HG03103 (cell line): ENCODE measurements around the gene NTMT2.
"Not testable (repeated sequence)": the region's sequence is repeated elsewhere in the genome, so short reads cannot be mapped to it uniquely, and the experiment has no call there.

ENCODE experiments used
- ATAC-seq: cut with Tn5 transposase; IDR thresholded peaks from one replicate; pipeline ENCODE4 v1.9.1; 2021; ENCODE audit warnings: low read depth; ENCODE audit not compliant: unreplicated experiment

NTMT2 gene

GRCh38 chr1:170155055-170155454 lies 9.3 kb downstream of the NTMT2 start:
- no peak for ATAC-seq

- ATAC-seq: no peak
These were observed 10.8 kb downstream of the NTMT2 start for GRCh38 chr1:170156594-170156993.

- ATAC-seq: no peak
These were observed 12.1 kb downstream of the NTMT2 start for GRCh38 chr1:170157820-170158219.

- no peak for ATAC-seq
These were observed 16.9 kb downstream of the NTMT2 start for GRCh38 chr1:170162459-170163246.

- ATAC-seq: no peak
These were observed 18.5 kb downstream of the NTMT2 start for GRCh38 chr1:170164103-170164763.

DNA sequence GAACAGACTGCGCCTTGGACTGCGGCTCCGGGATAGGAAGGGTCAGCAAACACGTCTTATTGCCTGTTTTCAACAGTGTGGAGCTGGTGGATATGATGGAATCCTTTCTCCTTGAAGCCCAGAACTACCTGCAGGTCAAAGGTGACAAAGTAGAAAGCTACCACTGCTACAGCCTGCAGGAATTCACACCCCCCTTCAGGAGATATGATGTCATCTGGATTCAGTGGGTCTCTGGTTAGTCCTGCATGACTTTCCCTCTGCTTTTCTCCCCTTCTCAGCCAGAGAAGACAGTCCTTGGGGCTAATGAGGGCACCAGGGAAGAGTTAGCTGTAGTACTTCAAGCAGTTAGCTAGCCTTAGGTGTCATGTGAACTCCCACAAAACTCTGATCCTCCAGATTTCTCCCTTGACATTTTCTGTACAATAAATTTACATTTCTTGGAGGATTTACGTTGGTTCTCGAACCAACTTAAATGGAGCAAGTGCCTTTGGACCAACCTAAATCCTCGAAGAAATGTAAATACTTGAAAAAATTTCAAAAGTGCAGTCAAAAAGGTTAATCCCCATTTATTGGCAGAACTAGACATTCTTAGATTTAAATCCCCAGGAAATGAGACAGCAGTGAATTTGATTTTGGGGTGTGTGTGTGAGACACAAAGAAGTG lies 20.9 kb downstream of the NTMT2 start:
- no peak for ATAC-seq

- no peak for ATAC-seq
These were observed 22.5 kb downstream of the NTMT2 start for GRCh38 chr1:170168265-170168664.

GRCh38 chr1:170170513-170170912 lies 24.8 kb downstream of the NTMT2 start:
- ATAC-seq: not testable (repeated sequence)

DNA sequence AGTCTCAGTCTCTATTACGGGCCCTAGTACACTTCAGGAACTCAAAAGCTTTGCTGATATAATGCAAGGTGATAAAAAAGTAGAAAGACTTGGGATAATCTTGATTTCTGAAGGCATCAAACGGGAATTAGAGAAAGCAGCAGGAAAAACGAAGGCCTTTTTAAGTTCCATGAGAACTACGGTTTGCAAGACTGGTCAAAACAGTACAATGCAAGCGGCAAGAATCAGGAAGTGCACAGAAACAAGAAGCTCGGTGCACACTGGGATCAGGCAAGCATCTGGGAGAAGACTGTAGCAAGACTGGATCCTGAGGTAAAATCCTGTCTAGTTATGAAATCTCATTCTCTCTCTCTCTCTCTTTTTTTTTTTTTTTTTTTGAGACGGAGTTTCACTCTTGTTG lies 28.6 kb downstream of the NTMT2 start:
- ATAC-seq: no peak

- no peak for ATAC-seq
These were observed 29.3 kb downstream of the NTMT2 start for GRCh38 chr1:170175041-170175440.

- ATAC-seq: no peak
These were observed 29.7 kb downstream of the NTMT2 start for GRCh38 chr1:170175484-170175883.

DNA sequence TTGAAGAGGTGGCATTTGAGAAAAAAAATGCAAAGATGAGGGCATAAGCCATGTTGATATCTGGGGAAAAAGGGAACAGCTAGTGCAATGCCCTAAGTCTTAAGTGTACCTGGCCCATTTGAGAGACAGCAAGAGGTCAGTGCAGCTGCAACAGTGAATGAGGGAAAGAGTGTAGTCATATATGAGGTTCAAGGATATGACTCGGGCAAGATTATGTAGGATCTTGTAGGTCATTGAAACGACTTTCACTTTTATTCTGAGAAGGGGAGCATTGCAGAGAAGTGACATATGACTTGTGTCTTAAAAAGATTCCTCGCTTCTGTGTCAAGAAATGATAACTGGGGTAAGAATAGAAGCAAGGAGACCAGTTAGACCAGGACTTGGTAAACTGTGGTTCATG lies 31.0 kb downstream of the NTMT2 start:
- ATAC-seq: no peak

- no peak for ATAC-seq
These were observed 36.7 kb downstream of the NTMT2 start for GRCh38 chr1:170182442-170182841.

- no peak for ATAC-seq
These were observed 46.8 kb downstream of the NTMT2 start for GRCh38 chr1:170192546-170192945.

GRCh38 chr1:170194451-170194850 lies 48.7 kb downstream of the NTMT2 start:
- no peak for ATAC-seq

DNA sequence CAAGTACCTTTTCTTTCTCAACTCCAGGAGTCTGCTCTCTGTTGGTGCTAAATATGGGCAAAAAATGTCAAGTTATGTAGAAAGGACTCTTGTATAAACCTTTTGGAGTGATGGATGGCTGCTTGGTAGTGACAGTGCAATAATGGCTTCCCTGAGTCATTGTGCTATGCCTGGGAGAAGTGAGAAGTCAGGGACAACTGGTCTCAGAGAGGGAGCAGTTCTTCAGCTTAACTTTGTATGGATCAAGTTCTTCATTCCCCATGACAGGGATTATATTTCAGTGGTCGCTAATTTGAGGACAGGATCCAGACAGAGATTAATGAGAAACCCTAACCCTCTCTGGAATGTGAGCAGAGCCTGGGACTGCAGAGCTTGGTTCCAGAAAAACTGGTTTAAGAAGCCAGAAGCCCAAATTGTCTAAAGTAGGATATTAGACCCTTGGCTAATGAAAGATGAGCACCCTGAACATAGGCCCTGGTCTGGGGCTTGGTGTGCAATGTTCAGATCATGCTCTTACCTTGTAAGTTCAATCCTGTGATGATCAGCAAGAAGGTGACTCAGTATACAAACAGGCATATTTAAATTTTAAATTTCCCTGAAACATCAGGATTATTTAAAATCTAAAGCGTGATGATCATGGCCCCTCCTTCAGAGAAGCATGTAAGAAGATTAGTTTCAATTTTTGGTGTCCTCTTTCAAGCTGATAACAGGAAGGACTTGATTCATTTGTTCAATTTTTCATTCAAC lies 50.9 kb downstream of the NTMT2 start:
- no peak for ATAC-seq

DNA sequence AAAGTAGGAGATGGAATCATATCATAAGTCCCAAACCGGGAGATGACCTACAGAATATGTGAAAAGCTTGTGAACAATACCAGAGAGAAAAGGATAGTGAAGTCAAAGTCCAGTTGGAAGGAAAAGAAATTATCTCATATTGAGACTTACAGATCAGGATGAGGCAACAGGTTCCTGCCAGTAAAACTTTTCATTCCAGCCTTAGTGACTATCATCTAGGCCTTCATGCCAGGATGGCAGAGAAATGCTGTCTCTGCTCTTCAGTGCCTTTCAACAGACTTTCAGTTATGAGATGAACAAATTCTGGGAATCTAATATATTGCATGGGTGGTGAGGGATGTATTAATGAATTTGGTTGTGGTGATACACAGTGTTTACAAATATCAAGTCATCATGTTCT lies 52.3 kb downstream of the NTMT2 start:
- no peak for ATAC-seq

DNA sequence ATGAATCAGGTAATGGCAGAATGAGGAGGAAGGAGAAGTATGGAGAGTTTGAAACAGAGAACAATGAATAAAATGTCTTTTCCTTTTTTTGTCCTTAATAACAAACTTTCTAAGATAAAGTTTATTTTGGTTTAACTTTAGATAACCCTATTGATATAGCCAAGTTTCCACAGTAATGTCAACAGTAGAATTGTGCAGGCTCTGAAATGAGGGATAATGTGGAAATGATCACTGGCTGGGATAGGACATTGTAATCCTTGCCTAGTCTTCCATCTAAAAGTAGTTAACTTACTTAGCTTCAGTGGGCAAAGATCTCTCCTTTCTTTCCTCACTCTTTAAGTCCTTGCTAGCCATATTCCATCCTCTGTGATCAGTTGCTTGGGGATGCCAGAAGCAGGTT lies 52.8 kb downstream of the NTMT2 start:
- ATAC-seq: no peak

DNA sequence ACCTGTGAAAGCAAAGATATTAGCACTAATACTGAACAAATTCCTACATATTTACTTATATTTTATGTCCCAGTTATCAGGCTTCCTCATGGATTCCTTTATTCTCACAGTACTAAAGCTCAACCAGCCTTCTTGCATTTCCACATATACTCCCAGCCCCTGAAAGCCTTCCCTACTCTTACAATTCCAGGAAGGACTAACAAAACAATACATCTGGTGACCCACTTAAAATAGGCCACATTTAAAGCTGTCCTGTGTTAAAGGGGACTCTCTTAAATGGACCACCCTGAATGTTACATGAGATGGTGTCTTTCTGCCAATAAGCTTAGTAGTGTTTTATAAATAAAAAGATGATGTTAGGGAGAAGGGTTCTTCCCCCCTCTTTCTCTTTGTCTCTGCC lies 54.4 kb downstream of the NTMT2 start:
- no peak for ATAC-seq

GRCh38 chr1:170200621-170201397 lies 55.0 kb downstream of the NTMT2 start:
- ATAC-seq: no peak
